Measurements from ENCODE around the gene MAPK8IP3. TPM values are rescaled to one million over a fixed set of nuclear protein-coding genes. Genes with fewer than 3 reads are reported as not detected.

MAPK8IP3 gene
- total and polyA plus RNA-seq, 9 of the 15 experiments (the other 6 are each of a cell fraction or from before 2014, with no cell fraction given) = 0.17 to 58.7 (median 16.7) TPM

GRCh38 chr16:1667271-1667670 is 38.7 kb upstream of the MAPK8IP3 start (continued):
- TF ChIP-seq PBX2 (CRISPR knock-in tag; IDR thresholded peaks at IDR 0.05; ENCODE audit: low read depth) = no peak
- TF ChIP-seq PBX2 (tag; conservative IDR thresholded peaks at IDR 0.05; ENCODE audit: low read depth) = no peak
- no peak for TF ChIP-seq ZNF133 (CRISPR knock-in tag; IDR thresholded peaks at IDR 0.05)
- TF ChIP-seq CBX1 (IDR thresholded peaks at IDR 0.05; ENCODE audit: low read depth) = no peak
- no peak for TF ChIP-seq ZNF197 (CRISPR knock-in tag; IDR thresholded peaks at IDR 0.05; ENCODE audit: low read depth)

DNA sequence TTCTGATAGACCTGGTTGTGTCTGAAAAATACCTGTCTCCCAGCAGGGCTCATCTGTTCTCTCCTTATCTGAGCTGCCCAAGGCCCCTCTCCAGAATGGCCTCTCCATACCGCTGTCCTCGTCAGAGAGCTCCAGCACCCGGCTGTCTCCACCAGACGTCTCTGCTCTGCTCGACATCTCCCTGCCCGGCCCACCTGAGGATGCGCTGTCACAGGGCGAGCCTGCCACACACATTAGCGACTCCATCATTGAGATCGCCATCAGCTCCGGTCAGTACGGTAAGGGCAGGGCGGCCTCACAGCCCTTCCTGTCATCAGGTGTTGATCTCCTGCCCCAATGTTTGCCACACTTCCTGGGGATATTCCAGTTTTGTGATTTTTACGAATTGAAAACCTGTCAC is 38.1 kb upstream of the MAPK8IP3 start:
- Histone ChIP-seq H3K27me3 (ENCODE audit: control insufficient read depth in 2 of 2, insufficient read depth in 2 of 2, low read length in 2 of 2) (no peaks in the 10 kb centered on the region), H3K4me1 (replicated peaks in 1 of 2; ENCODE audit: control insufficient read depth in 2 of 2, insufficient read depth in 2 of 2, low read length in 2 of 2) (no peaks in the 10 kb centered on the region), H4K20me1 (replicated peaks; ENCODE audit: control insufficient read depth, insufficient read depth, low read length) (no peaks in the 10 kb centered on the region), H3K9ac (ENCODE audit: insufficient read depth in 1 of 2, low read depth in 2 of 2, low read length in 2 of 2) (no peak overlapping the region), H2AFZ (ENCODE audit: low read depth, low read length) (no peak overlapping the region), H3K27ac (ENCODE audit: extremely low read depth, low read depth, low read length) (no peak overlapping the region), H3K4me3 (no peak overlapping the region), H3K9me1 (ENCODE audit: control insufficient read depth, insufficient read depth, low read length) (no peaks in the 10 kb centered on the region), H3K79me2 (ENCODE audit: control insufficient read depth, insufficient read depth, low read length) (no peaks in the 10 kb centered on the region), H3K9me3 (replicated peaks; ENCODE audit: control insufficient read depth, insufficient read depth, low read depth, low read length) (no peaks in the 10 kb centered on the region), H3K4me2 (ENCODE audit: insufficient read depth, low read length) (no peak overlapping the region), H3K36me3 (ENCODE audit: control insufficient read depth, insufficient read depth, low read length) (peaks cover 94% of the 10 kb centered on the region)
- ATAC-seq (no peak), DNase-seq (ENCODE audit: extremely low read depth in 1 of 4, low spot score in 3 of 4) (no peak), FAIRE-seq (no peak)
- intact Hi-C loops (cut with micrococcal nuclease) (no loop called here), in situ Hi-C loops (cut with MboI) (no loop called here)
- ChIA-PET POLR2A (interaction anchor here (3.6 kb wide), 1 partner anchor 10 kb away, joined by 18 read pairs; the partner anchor contains the start of gene JPT2), CTCF (ENCODE audit: low intra/inter-chr PET ratio) (no interaction called here)
- no TSS peak for BruUV-seq (replicated peaks)
- TF ChIP-seq PML (IDR thresholded peaks at IDR 0.05; ENCODE audit: low read length) (no peak), SRSF3 (IDR thresholded peaks at IDR 0.05; ENCODE audit: insufficient read depth, low read length) (no peak), POU5F1 (IDR thresholded peaks at IDR 0.05; ENCODE audit: borderline replicate concordance, low read depth, low read length, partially characterized antibody) (no peak)
- WGBS (ENCODE audit: insufficient coverage, low coverage, missing lambda C conversion rate) = 93% methylated on average over 11 of the region's 14 CpGs
